ENCODE measurements around the gene DSG3.

Gene DSG3

GRCh38 chr18:31440787-31441186, 6.8 kb upstream of the DSG3 start:
- Histone ChIP-seq H3K36me3 (ENCODE audit: control insufficient read depth, insufficient read depth, low read length) (no peaks in the 10 kb centered on the region), H3K4me3 (ENCODE audit: low read length) (no peak overlapping the region), H3K4me1 (ENCODE audit: control insufficient read depth, insufficient read depth, low read length) (no peaks in the 10 kb centered on the region), H3K27ac (ENCODE audit: low read depth, low read length) (no peak overlapping the region), H3K9ac (ENCODE audit: low read length) (no peak overlapping the region), H3K27me3 (ENCODE audit: control insufficient read depth, insufficient read depth, low read length) (no peaks in the 10 kb centered on the region)

GRCh38 chr18:31441493-31441892, 6.0 kb upstream of the DSG3 start:
- Histone ChIP-seq H3K36me3 (ENCODE audit: control insufficient read depth, insufficient read depth, low read length) (no peaks in the 10 kb centered on the region), H3K4me3 (ENCODE audit: low read length) (no peak overlapping the region), H3K27ac (ENCODE audit: low read depth, low read length) (no peak overlapping the region), H3K27me3 (ENCODE audit: control insufficient read depth, insufficient read depth, low read length) (no peaks in the 10 kb centered on the region), H3K9ac (ENCODE audit: low read length) (no peak overlapping the region), H3K4me1 (ENCODE audit: control insufficient read depth, insufficient read depth, low read length) (no peaks in the 10 kb centered on the region)

GRCh38 chr18:31444142-31444541, 3.4 kb upstream of the DSG3 start:
- H3K9ac ChIP-seq (ENCODE audit: low read length), result no peak overlapping the region
- no peaks in the 10 kb centered on the region for H3K27me3 ChIP-seq (ENCODE audit: control insufficient read depth, insufficient read depth, low read length)
- no peaks in the 10 kb centered on the region for H3K4me1 ChIP-seq (ENCODE audit: control insufficient read depth, insufficient read depth, low read length)
- no peaks in the 10 kb centered on the region for H3K36me3 ChIP-seq (ENCODE audit: control insufficient read depth, insufficient read depth, low read length)
- no peak overlapping the region for H3K4me3 ChIP-seq (ENCODE audit: low read length)
- H3K27ac ChIP-seq (ENCODE audit: low read depth, low read length), result no peak overlapping the region

GRCh38 chr18:31445908-31446307, 1.6 kb upstream of the DSG3 start:
- H3K27me3 ChIP-seq (ENCODE audit: control insufficient read depth, insufficient read depth, low read length), result no peaks in the 10 kb centered on the region
- H3K27ac ChIP-seq (ENCODE audit: low read depth, low read length), result no peak overlapping the region
- H3K9ac ChIP-seq (ENCODE audit: low read length), result no peak overlapping the region
- no peaks in the 10 kb centered on the region for H3K36me3 ChIP-seq (ENCODE audit: control insufficient read depth, insufficient read depth, low read length)
- no peak overlapping the region for H3K4me3 ChIP-seq (ENCODE audit: low read length)
- H3K4me1 ChIP-seq (ENCODE audit: control insufficient read depth, insufficient read depth, low read length), result no peaks in the 10 kb centered on the region

- H3K9ac ChIP-seq (ENCODE audit: low read length), result no peak overlapping the region
- no peak overlapping the region for H3K4me3 ChIP-seq (ENCODE audit: low read length)
- H3K27me3 ChIP-seq (ENCODE audit: control insufficient read depth, insufficient read depth, low read length), result no peaks in the 10 kb centered on the region
- H3K27ac ChIP-seq (ENCODE audit: low read depth, low read length), result no peak overlapping the region
- H3K36me3 ChIP-seq (ENCODE audit: control insufficient read depth, insufficient read depth, low read length), result no peaks in the 10 kb centered on the region
- no peaks in the 10 kb centered on the region for H3K4me1 ChIP-seq (ENCODE audit: control insufficient read depth, insufficient read depth, low read length)
These were observed 687 bp upstream of the DSG3 start for GRCh38 chr18:31446854-31447253.

- Histone ChIP-seq H3K9ac (ENCODE audit: low read length) (no peak overlapping the region), H3K27ac (ENCODE audit: low read depth, low read length) (no peak overlapping the region), H3K36me3 (ENCODE audit: control insufficient read depth, insufficient read depth, low read length) (no peaks in the 10 kb centered on the region), H3K4me1 (ENCODE audit: control insufficient read depth, insufficient read depth, low read length) (no peaks in the 10 kb centered on the region), H3K27me3 (ENCODE audit: control insufficient read depth, insufficient read depth, low read length) (no peaks in the 10 kb centered on the region), H3K4me3 (ENCODE audit: low read length) (no peak overlapping the region)
These were observed 2.9 kb downstream of the DSG3 start for GRCh38 chr18:31450409-31450808.

- Histone ChIP-seq H3K9ac (ENCODE audit: low read length) (no peak overlapping the region), H3K27ac (ENCODE audit: low read depth, low read length) (no peak overlapping the region), H3K4me1 (ENCODE audit: control insufficient read depth, insufficient read depth, low read length) (no peaks in the 10 kb centered on the region), H3K27me3 (ENCODE audit: control insufficient read depth, insufficient read depth, low read length) (no peaks in the 10 kb centered on the region), H3K36me3 (ENCODE audit: control insufficient read depth, insufficient read depth, low read length) (no peaks in the 10 kb centered on the region), H3K4me3 (ENCODE audit: low read length) (no peak overlapping the region)
These were observed 4.1 kb downstream of the DSG3 start for GRCh38 chr18:31451625-31452024.

- Histone ChIP-seq H3K4me3 (ENCODE audit: low read length) (no peak overlapping the region), H3K27me3 (ENCODE audit: control insufficient read depth, insufficient read depth, low read length) (no peaks in the 10 kb centered on the region), H3K36me3 (ENCODE audit: control insufficient read depth, insufficient read depth, low read length) (no peaks in the 10 kb centered on the region), H3K27ac (ENCODE audit: low read depth, low read length) (no peak overlapping the region), H3K9ac (ENCODE audit: low read length) (no peak overlapping the region), H3K4me1 (ENCODE audit: control insufficient read depth, insufficient read depth, low read length) (no peaks in the 10 kb centered on the region)
These were observed 6.6 kb downstream of the DSG3 start for GRCh38 chr18:31454066-31454708.

- Histone ChIP-seq H3K4me3 (ENCODE audit: low read length) (no peak overlapping the region), H3K9ac (ENCODE audit: low read length) (no peak overlapping the region), H3K36me3 (ENCODE audit: control insufficient read depth, insufficient read depth, low read length) (no peaks in the 10 kb centered on the region), H3K27me3 (ENCODE audit: control insufficient read depth, insufficient read depth, low read length) (no peaks in the 10 kb centered on the region), H3K4me1 (ENCODE audit: control insufficient read depth, insufficient read depth, low read length) (no peaks in the 10 kb centered on the region), H3K27ac (ENCODE audit: low read depth, low read length) (no peak overlapping the region)
These were observed 22.1 kb downstream of the DSG3 start for GRCh38 chr18:31469629-31470028.

GRCh38 chr18:31478688-31479087, 31.1 kb downstream of the DSG3 start:
- Histone ChIP-seq H3K27ac (ENCODE audit: low read depth, low read length) (no peak overlapping the region), H3K9ac (ENCODE audit: low read length) (no peak overlapping the region), H3K36me3 (ENCODE audit: control insufficient read depth, insufficient read depth, low read length) (no peaks in the 10 kb centered on the region), H3K4me3 (ENCODE audit: low read length) (no peak overlapping the region), H3K4me1 (ENCODE audit: control insufficient read depth, insufficient read depth, low read length) (no peaks in the 10 kb centered on the region), H3K27me3 (ENCODE audit: control insufficient read depth, insufficient read depth, low read length) (no peaks in the 10 kb centered on the region)

- Histone ChIP-seq H3K4me3 (ENCODE audit: low read length) (no peak overlapping the region), H3K4me1 (ENCODE audit: control insufficient read depth, insufficient read depth, low read length) (no peaks in the 10 kb centered on the region), H3K36me3 (ENCODE audit: control insufficient read depth, insufficient read depth, low read length) (no peaks in the 10 kb centered on the region), H3K9ac (ENCODE audit: low read length) (no peak overlapping the region), H3K27me3 (ENCODE audit: control insufficient read depth, insufficient read depth, low read length) (no peaks in the 10 kb centered on the region), H3K27ac (ENCODE audit: low read depth, low read length) (no peak overlapping the region)
These were observed 34.5 kb downstream of the DSG3 start for GRCh38 chr18:31482051-31482450.

- no peak overlapping the region for H3K4me3 ChIP-seq (ENCODE audit: low read length)
- no peaks in the 10 kb centered on the region for H3K4me1 ChIP-seq (ENCODE audit: control insufficient read depth, insufficient read depth, low read length)
- no peak overlapping the region for H3K9ac ChIP-seq (ENCODE audit: low read length)
- no peak overlapping the region for H3K27ac ChIP-seq (ENCODE audit: low read depth, low read length)
- no peaks in the 10 kb centered on the region for H3K36me3 ChIP-seq (ENCODE audit: control insufficient read depth, insufficient read depth, low read length)
- H3K27me3 ChIP-seq (ENCODE audit: control insufficient read depth, insufficient read depth, low read length), result no peaks in the 10 kb centered on the region
These were observed 35.9 kb downstream of the DSG3 start for GRCh38 chr18:31483396-31483795.

- no peaks in the 10 kb centered on the region for H3K36me3 ChIP-seq (ENCODE audit: control insufficient read depth, insufficient read depth, low read length)
These were observed 36.9 kb downstream of the DSG3 start for GRCh38 chr18:31484461-31484860.

More at GRCh38 chr18:31484461-31484860, 36.9 kb downstream of the DSG3 start:
- Histone ChIP-seq H3K9ac (ENCODE audit: low read length) (no peak overlapping the region), H3K4me1 (ENCODE audit: control insufficient read depth, insufficient read depth, low read length) (no peaks in the 10 kb centered on the region), H3K27ac (ENCODE audit: low read depth, low read length) (no peak overlapping the region), H3K27me3 (ENCODE audit: control insufficient read depth, insufficient read depth, low read length) (no peaks in the 10 kb centered on the region), H3K4me3 (ENCODE audit: low read length) (no peak overlapping the region)
